H1 (cell line): Measurements from ENCODE around the gene STIMATE. TPM values are rescaled to one million over a fixed set of nuclear protein-coding genes. Genes with fewer than 3 reads are reported as not detected.

Experiments
- CTCF ChIA-PET: fragments of 300-600 bp; sonication (Branson Sonifier 250); formaldehyde crosslinking; loops from one replicate; lab custom pipeline; 2021; ENCODE audit not compliant: partially characterized antibody; lab: Charles Lee
- POLR2A ChIA-PET: fragments of 300-600 bp; sonication (Branson Sonifier 250); formaldehyde crosslinking; loops from one replicate; lab custom pipeline; 2021; ENCODE audit warnings: inconsistent platforms; ENCODE audit not compliant: partially characterized antibody; lab: Charles Lee
- DNase-seq, 2 experiments: peaks; one replicate each; pipeline versions ENCODE4 v3.0.0 to v3.0.0-alpha.2; 2010 to 2022; ENCODE audit warnings: low spot score in 2 of 2, low read depth in 1 of 2, mixed read lengths in 1 of 2
- FAIRE-seq: peaks from 2 replicates; lab custom pipeline; 2011; peaks lifted over from hg19 to GRCh38; lab: Jason Lieb, UNC
- H2AFZ ChIP-seq: 2 replicates; pipeline ENCODE4 v1.8.1; 2012; ENCODE audit warnings: low read length, inconsistent platforms
- H2AK5ac ChIP-seq: 2 replicates; pipeline ENCODE4 v1.6.1; 2013; ENCODE audit warnings: low read depth, low read length
- H2BK120ac ChIP-seq: replicated peaks from 2 replicates; pipeline ENCODE3; 2013; ENCODE audit warnings: low read depth, low read length, inconsistent platforms
- H2BK12ac ChIP-seq: 2 replicates; pipeline ENCODE4 v1.6.1; 2013; ENCODE audit warnings: low read depth, low read length
- H2BK15ac ChIP-seq: 2 replicates; pipeline ENCODE4 v1.6.1; 2013; ENCODE audit warnings: low read length
- H2BK20ac ChIP-seq: 2 replicates; pipeline ENCODE4 v1.6.1; 2013; ENCODE audit warnings: low read length
- H2BK5ac ChIP-seq: 2 replicates; pipeline ENCODE4 v1.6.1; 2013; ENCODE audit warnings: low read depth, low read length
- H3K14ac ChIP-seq: 2 replicates; pipeline ENCODE4 v1.6.1; 2013; ENCODE audit warnings: inconsistent platforms; ENCODE audit not compliant: insufficient read length
- H3K18ac ChIP-seq: 2 replicates; pipeline ENCODE4 v1.6.1; 2013; ENCODE audit warnings: low read length; ENCODE audit errors: extremely low read depth
- H3K23ac ChIP-seq: 2 replicates; pipeline ENCODE4 v1.6.1; 2013; ENCODE audit warnings: inconsistent platforms; ENCODE audit not compliant: insufficient read length
- H3K23me2 ChIP-seq: 2 replicates; pipeline ENCODE4 v1.6.1; 2013; ENCODE audit warnings: low read depth, low read length
- H3K27ac ChIP-seq: 2 replicates; pipeline ENCODE4 v1.6.1; 2011; ENCODE audit warnings: low read depth, low read length, inconsistent platforms
- H3K27me3 ChIP-seq, 4 experiments: replicated peaks in 1 of 4; 1 replicate in 1 of 4; 2 replicates in 3 of 4; pipeline versions ENCODE4 v1.6.1 to v1.8.1; 2011 to 2013; ENCODE audit warnings: low read length in 3 of 4, mild to moderate bottlenecking in 3 of 4, inconsistent platforms in 2 of 4, mixed read lengths in 2 of 4, moderate library complexity in 1 of 4; ENCODE audit not compliant: control insufficient read depth in 3 of 4, insufficient read depth in 3 of 4; ENCODE audit errors: extremely low read depth in 1 of 4
- H3K36me3 ChIP-seq, 4 experiments: 2 replicates each; pipeline versions ENCODE4 v1.6.1 to v1.8.1; 2011 to 2013; ENCODE audit warnings: mild to moderate bottlenecking in 4 of 4, low read length in 3 of 4, moderate library complexity in 2 of 4, control low read depth in 1 of 4, inconsistent platforms in 1 of 4; ENCODE audit not compliant: insufficient read depth in 4 of 4, control insufficient read depth in 2 of 4
- H3K4ac ChIP-seq: replicated peaks from 2 replicates; pipeline ENCODE3; 2013; ENCODE audit warnings: low read length, low read depth, mixed read lengths, inconsistent platforms; ENCODE audit not compliant: insufficient read length
- H3K4me1 ChIP-seq, 4 experiments: replicated peaks in 1 of 4; 1 replicate in 1 of 4; 2 replicates in 3 of 4; pipeline versions ENCODE4 v1.6.1 to v1.8.1; 2011 to 2013; ENCODE audit warnings: low read length in 3 of 4, inconsistent platforms in 2 of 4, mixed read lengths in 1 of 4; ENCODE audit not compliant: insufficient read depth in 4 of 4, control insufficient read depth in 3 of 4
- H3K4me2 ChIP-seq, 2 experiments: 2 replicates each; pipeline versions ENCODE4 v1.6.1 to v1.8.1; 2011 to 2013; ENCODE audit warnings: low read depth in 2 of 2, low read length in 2 of 2, control low read depth in 1 of 2, inconsistent platforms in 1 of 2, mild to moderate bottlenecking in 1 of 2; ENCODE audit not compliant: insufficient read depth in 1 of 2
- H3K4me3 ChIP-seq, 4 experiments: fragments of 200-600, 300-600 bp in 1 of 4; sonication (generic), shearing (Covaris generic), sonication (Bioruptor Twin) in 1 of 4; 2 replicates each; pipeline versions ENCODE4 v1.5.1 to v1.8.1; 2011 to 2016; ENCODE audit warnings: low read length in 4 of 4, low read depth in 3 of 4, control low read depth in 2 of 4, inconsistent platforms in 2 of 4, mild to moderate bottlenecking in 2 of 4, mixed read lengths in 1 of 4, moderate library complexity in 1 of 4; ENCODE audit not compliant: insufficient read depth in 2 of 4; ENCODE audit errors: extremely low read depth in 1 of 4
- H3K56ac ChIP-seq: replicated peaks from 2 replicates; pipeline ENCODE3; 2013; ENCODE audit warnings: low read depth, mild to moderate bottlenecking, mixed read lengths, low read length, inconsistent platforms; ENCODE audit not compliant: insufficient read length
- H3K79me1 ChIP-seq: 2 replicates; pipeline ENCODE4 v1.6.1; 2013; ENCODE audit warnings: low read depth, low read length, control low read depth
- H3K79me2 ChIP-seq, 2 experiments: 2 replicates each; pipeline versions ENCODE4 v1.6.1 to v1.8.1; 2012 to 2013; ENCODE audit warnings: low read length in 2 of 2, mild to moderate bottlenecking in 2 of 2, inconsistent platforms in 1 of 2; ENCODE audit not compliant: insufficient read depth in 2 of 2, control insufficient read depth in 1 of 2
- H3K9ac ChIP-seq, 4 experiments: replicated peaks in 1 of 4; 1 replicate in 1 of 4; 2 replicates in 3 of 4; pipeline versions ENCODE4 v1.6.1 to v1.8.1; 2011 to 2013; ENCODE audit warnings: low read depth in 3 of 4, low read length in 3 of 4, control low read depth in 2 of 4, mild to moderate bottlenecking in 2 of 4, moderate library complexity in 2 of 4, inconsistent platforms in 1 of 4; ENCODE audit errors: extremely low read depth in 1 of 4
- H3K9me3 ChIP-seq, 2 experiments: 2 replicates each; pipeline versions ENCODE4 v1.6.1 to v1.8.1; 2012 to 2013; ENCODE audit warnings: mild to moderate bottlenecking in 2 of 2, moderate library complexity in 2 of 2, control low read depth in 1 of 2, inconsistent platforms in 1 of 2, low read depth in 1 of 2, low read length in 1 of 2, mixed read lengths in 1 of 2; ENCODE audit not compliant: insufficient read depth in 2 of 2
- H4K20me1 ChIP-seq, 2 experiments: replicated peaks in 1 of 2; 2 replicates each; pipeline versions ENCODE3 to v1.8.1; 2011 to 2013; ENCODE audit warnings: inconsistent platforms in 2 of 2, low read length in 2 of 2, mild to moderate bottlenecking in 1 of 2; ENCODE audit not compliant: insufficient read depth in 2 of 2, control insufficient read depth in 1 of 2
- H4K5ac ChIP-seq: 2 replicates; pipeline ENCODE4 v1.6.1; 2013; ENCODE audit warnings: low read length, low read depth, mixed read lengths, inconsistent platforms; ENCODE audit not compliant: insufficient read length
- H4K8ac ChIP-seq: 2 replicates; pipeline ENCODE4 v1.8.0; 2013; ENCODE audit warnings: mild to moderate bottlenecking, moderate library complexity, low read length, inconsistent platforms; ENCODE audit not compliant: insufficient read depth; ENCODE audit errors: extremely low read depth
- H4K91ac ChIP-seq: replicated peaks from 2 replicates; pipeline ENCODE3; 2013; ENCODE audit warnings: low read length, mixed read lengths, inconsistent platforms; ENCODE audit not compliant: insufficient read length
- ASH2L ChIP-seq: fragments of 200-600, 300-600 bp; sonication (generic); IDR thresholded peaks from one replicate; pipeline ENCODE4 v1.7.1; 2017; ENCODE audit warnings: low read length
- CTBP2 ChIP-seq: IDR thresholded peaks from 2 replicates; pipeline ENCODE4 v1.7.0; 2011; ENCODE audit warnings: borderline replicate concordance, mild to moderate bottlenecking, moderate library complexity, mixed read lengths, low read length; ENCODE audit not compliant: insufficient read depth, insufficient read length
- JUND ChIP-seq: IDR thresholded peaks from 2 replicates; pipeline ENCODE4 v1.6.1; 2011; ENCODE audit warnings: mild to moderate bottlenecking, improper control_type of control experiment, low read length
- WGBS, 2 experiments: shearing (Covaris generic) in 1 of 2; methylation state at CpG; one replicate each; pipeline versions ENCODE4 v1.1.6 to v1.1.7; 2013 to 2015; ENCODE audit warnings: low lambda C conversion rate in 2 of 2, mixed read lengths in 2 of 2, inconsistent platforms in 1 of 2, low coverage in 1 of 2, missing lambda C conversion rate in 1 of 2; ENCODE audit not compliant: insufficient replicate concordance in 2 of 2, insufficient coverage in 1 of 2, insufficient read length in 1 of 2; ENCODE audit errors: extremely low coverage in 1 of 2, missing lambda C conversion rate in 1 of 2; 5-methylcytosine and 5-hydroxymethylcytosine counted together
- polyA plus RNA-seq, 7 experiments: library from polyadenylated mRNA; depleted of rRNA in 3 of 7; stranded (reverse) in 5 of 7; unstranded in 2 of 7; fragments of >200 nt in 5 of 7; fragments of 200-250 nt in 2 of 7; gene quantifications; 1 replicate in 5 of 7; 2 replicates in 1 of 7; 4 replicates in 1 of 7; pipeline versions ENCODE4 v1.2.1 to v1.2.3, GENCODE V29; 2011 to 2013; ENCODE audit warnings: missing spikeins in 2 of 7, mixed read lengths in 2 of 7
- total RNA-seq: library from RNA; stranded (reverse); fragmentation: NEBNext Ultra II Directional; extraction: Animal tissue kit (Norgen Biotek cat#: 25700); gene quantifications from 2 replicates; pipeline ENCODE4 v1.2.1, GENCODE V29; 2021

The STIMATE gene
- total and polyA plus RNA-seq, 2 of the 8 experiments (the other 6 are each of a cell fraction or from before 2014, with no cell fraction given): 17.5 to 22.1 TPM

DNA sequence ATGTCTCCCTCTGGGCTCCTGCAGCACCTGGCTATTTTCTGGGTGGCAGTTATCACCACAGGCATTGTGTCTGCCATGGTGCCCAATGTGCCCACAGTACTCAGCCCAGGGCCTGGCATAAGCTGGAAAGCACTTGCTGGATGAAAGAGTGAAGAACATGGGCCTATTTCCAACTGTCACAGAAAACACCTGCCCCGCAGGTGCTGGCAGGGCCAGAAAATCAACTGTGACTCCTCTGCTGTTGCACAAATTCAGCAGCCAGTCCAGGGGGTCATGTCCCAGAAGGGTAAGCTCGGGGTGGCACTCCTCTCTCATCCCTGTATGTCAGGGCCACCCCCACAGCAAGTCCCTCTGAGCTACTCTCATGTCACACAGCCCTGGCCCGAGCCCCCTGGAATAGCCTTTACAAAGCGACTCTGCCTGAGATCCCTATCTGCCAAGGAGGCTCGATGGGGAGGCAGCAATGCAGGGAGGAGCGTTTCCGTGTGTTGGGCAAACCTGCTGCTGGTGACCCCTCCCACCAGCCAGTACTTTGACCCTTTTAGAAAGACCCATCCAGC lies 85.8 kb downstream of the STIMATE start:
- Histone ChIP-seq H4K8ac (no peak overlapping the region; the same call in 1 of the 2 replicates), H3K27ac (no peak overlapping the region), H2BK120ac (no peak overlapping the region), H3K4me1 (no peaks in the 10 kb centered on the region), H2BK12ac (no peak overlapping the region), H2AFZ (no peak overlapping the region), H4K5ac (no peak overlapping the region), H3K56ac (no peak overlapping the region), H3K4me3 (no peak overlapping the region), H4K91ac (no peak overlapping the region), H3K79me2 (no peaks in the 10 kb centered on the region), H3K9ac (no peak overlapping the region), H3K36me3 (no peaks in the 10 kb centered on the region)
- POLR2A ChIA-PET: interaction anchor here (1.2 kb wide), 2 partner anchors 9 to 11 kb away, joined by 3 to 4 read pairs; no protein-coding TSS in a partner anchor
- WGBS, 2 experiments: 81% methylated on average over 7 of the region's 7 CpGs; no CpG with 5 or more reads in 1 of the 2 experiments
- DNase-seq: no peak
- TF ChIP-seq ASH2L: no peak
- TF ChIP-seq JUND: no peak
- TF ChIP-seq CTBP2: no peak
- TF ChIP-seq, all 59 proteins: peak for 0
- Histone ChIP-seq H2AK5ac (no peak overlapping the region), H2BK15ac (no peak overlapping the region), H3K23me2 (peaks cover 5% of the 10 kb centered on the region; the same call in 1 of the 2 replicates), H3K4ac (no peak overlapping the region), H2BK20ac (no peak overlapping the region), H3K23ac (no peak overlapping the region), H3K9me3 (no peaks in the 10 kb centered on the region), H3K14ac (no peak overlapping the region), H2BK5ac (no peak overlapping the region), H3K79me1 (no peaks in the 10 kb centered on the region), H3K4me2 (no peak overlapping the region), H3K18ac (no peak overlapping the region), H3K27me3 (no peaks in the 10 kb centered on the region; a peak in 1 of 7 replicates), H4K20me1 (no peaks in the 10 kb centered on the region)
- CTCF ChIA-PET: interaction anchor here (0.6 to 7.5 kb wide), 8 partner anchors 8 to 435 kb away, joined by 3 to 86 read pairs (median 6); no protein-coding TSS in a partner anchor
- no peak for FAIRE-seq
